GM19397 (cell line): ENCODE results near the gene CENPVL1.
"Not testable (repeated sequence)": the region's sequence is repeated elsewhere in the genome, so short reads cannot be mapped to it uniquely, and the experiment has no call there.

Experiments
- ATAC-seq: cut with Tn5 transposase; IDR thresholded peaks from one replicate; pipeline ENCODE4 v1.9.1; 2021; ENCODE audit warnings: mild to moderate bottlenecking, moderate library complexity; ENCODE audit not compliant: unreplicated experiment

Gene CENPVL1

GRCh38 chrX:51710277-51711164, at the start of gene CENPVL1:
Gene CENPVL1, plus strand, starts transcription at chrX:51710512. Its CDS starts 0 bp downstream, at chrX:51710512.
- ATAC-seq, result not testable (repeated sequence)

GRCh38 chrX:51665981-51666380, 44.3 kb upstream of the CENPVL1 start:
- ATAC-seq, result no peak

- ATAC-seq, result not testable (repeated sequence)
Observed at GRCh38 chrX:51679689-51680433, 30.5 kb upstream of the CENPVL1 start.

GRCh38 chrX:51681808-51682719, 28.2 kb upstream of the CENPVL1 start:
- not testable (repeated sequence) for ATAC-seq

- not testable (repeated sequence) for ATAC-seq
Observed at GRCh38 chrX:51682720-51683062, 27.6 kb upstream of the CENPVL1 start, which contains the start of gene CENPVL2. Gene CENPVL2, minus strand, starts transcription at chrX:51682831. Its CDS starts 0 bp downstream, at chrX:51682831.

GRCh38 chrX:51694254-51694653, 16.1 kb upstream of the CENPVL1 start:
- ATAC-seq, result no peak

GRCh38 chrX:51697397-51697796, 12.9 kb upstream of the CENPVL1 start:
- ATAC-seq, result no peak

- ATAC-seq, result not testable (repeated sequence)
Observed at GRCh38 chrX:51712943-51713647, 2.8 kb downstream of the CENPVL1 start.

- no peak for ATAC-seq
Observed at GRCh38 chrX:51728202-51728601, 17.9 kb downstream of the CENPVL1 start.

- no peak for ATAC-seq
Observed at GRCh38 chrX:51737091-51737490, 26.8 kb downstream of the CENPVL1 start.

- ATAC-seq, result no peak
Observed at GRCh38 chrX:51742586-51742985, 32.3 kb downstream of the CENPVL1 start.

- ATAC-seq, result peak; percentile 96
Observed at GRCh38 chrX:51743179-51743957, 33.1 kb downstream of the CENPVL1 start, which contains the start of gene GSPT2. Gene GSPT2, plus strand, starts transcription at chrX:51743442. Its CDS starts 185 bp downstream, at chrX:51743627.

- no peak for ATAC-seq
Observed at GRCh38 chrX:51747671-51748070, 37.4 kb downstream of the CENPVL1 start.

GRCh38 chrX:51759055-51759839, 48.9 kb downstream of the CENPVL1 start:
- ATAC-seq, result no peak

- no peak for ATAC-seq
Observed at GRCh38 chrX:51760657-51761056, 50.3 kb downstream of the CENPVL1 start.
